Thoracic aorta (tissue), 2 donors: Measurements from ENCODE around the gene PTGFRN. TPM values are rescaled to one million over a fixed set of nuclear protein-coding genes. Genes with fewer than 3 reads are reported as not detected.

Source experiments
- ATAC-seq: fragments of 150-250 bp; one replicate; pipeline ENCODE4 v1.8.0; 2017; ENCODE audit warnings: low read depth; ENCODE audit not compliant: insufficient number of reproducible peaks, low FRiP score
- DNase-seq: peaks from one replicate; pipeline ENCODE4 v3.0.0-alpha.2; 2020; ENCODE audit warnings: low spot score
- H3K27ac ChIP-seq, 2 donors: fragments of 200-600 bp; sonication (generic); 1 replicate in 1 of 2; 2 replicates in 1 of 2; pipeline ENCODE4 v1.5.1; 2016; ENCODE audit warnings: mild to moderate bottlenecking in 2 of 2, moderate library complexity in 2 of 2
- H3K27me3 ChIP-seq: fragments of 200-600 bp; sonication (generic); replicated peaks from 2 replicates; pipeline ENCODE4 v1.6.0; 2016; ENCODE audit warnings: mild to moderate bottlenecking; ENCODE audit not compliant: insufficient read depth
- H3K36me3 ChIP-seq: fragments of 200-600 bp; sonication (generic); one replicate; pipeline ENCODE4 v1.5.1; 2016
- H3K4me1 ChIP-seq, 2 donors: fragments of 200-600 bp; sonication (generic); 1 replicate in 1 of 2; 2 replicates in 1 of 2; pipeline versions ENCODE4 v1.5.1 to v1.6.0; 2016; ENCODE audit warnings: low read depth in 2 of 2, mild to moderate bottlenecking in 1 of 2; ENCODE audit not compliant: control insufficient read depth in 1 of 2
- H3K4me3 ChIP-seq: fragments of 200-600 bp; sonication (generic); 2 replicates; pipeline ENCODE4 v1.5.1; 2016; ENCODE audit warnings: mild to moderate bottlenecking
- H3K9me3 ChIP-seq: fragments of 200-600 bp; sonication (generic); 2 replicates; pipeline ENCODE4 v1.5.1; 2016
- CTCF ChIP-seq: fragments of 200-600 bp; sonication (generic); IDR thresholded peaks from one replicate; pipeline ENCODE4 v1.5.1; 2019; ENCODE audit warnings: antibody characterized with exemption
- total RNA-seq, 2 donors: library from RNA; depleted of rRNA; stranded (reverse); fragments of >200 nt; gene quantifications; one replicate each; pipeline versions ENCODE4 v1.1.0 to v1.2.3, GENCODE V29; 2016

PTGFRN gene
- total RNA-seq, 2 donors from 2014 or later: 24.5 to 32.7 TPM

GRCh38 chr1:116949213-116949985 lies 39.7 kb downstream of the PTGFRN start:
- DNase-seq (no peak), ATAC-seq (no peak)
- no peak overlapping the region for H3K27ac ChIP-seq
- no peak for TF ChIP-seq CTCF
- no peaks in the 10 kb centered on the region for H3K9me3 ChIP-seq
- no peak overlapping the region for H3K4me3 ChIP-seq
- peaks cover 3% of the 10 kb centered on the region for H3K36me3 ChIP-seq
- no peaks in the 10 kb centered on the region for H3K27me3 ChIP-seq
- peaks cover 4 to 36% of the 10 kb centered on the region in 2 donors for H3K4me1 ChIP-seq

DNA sequence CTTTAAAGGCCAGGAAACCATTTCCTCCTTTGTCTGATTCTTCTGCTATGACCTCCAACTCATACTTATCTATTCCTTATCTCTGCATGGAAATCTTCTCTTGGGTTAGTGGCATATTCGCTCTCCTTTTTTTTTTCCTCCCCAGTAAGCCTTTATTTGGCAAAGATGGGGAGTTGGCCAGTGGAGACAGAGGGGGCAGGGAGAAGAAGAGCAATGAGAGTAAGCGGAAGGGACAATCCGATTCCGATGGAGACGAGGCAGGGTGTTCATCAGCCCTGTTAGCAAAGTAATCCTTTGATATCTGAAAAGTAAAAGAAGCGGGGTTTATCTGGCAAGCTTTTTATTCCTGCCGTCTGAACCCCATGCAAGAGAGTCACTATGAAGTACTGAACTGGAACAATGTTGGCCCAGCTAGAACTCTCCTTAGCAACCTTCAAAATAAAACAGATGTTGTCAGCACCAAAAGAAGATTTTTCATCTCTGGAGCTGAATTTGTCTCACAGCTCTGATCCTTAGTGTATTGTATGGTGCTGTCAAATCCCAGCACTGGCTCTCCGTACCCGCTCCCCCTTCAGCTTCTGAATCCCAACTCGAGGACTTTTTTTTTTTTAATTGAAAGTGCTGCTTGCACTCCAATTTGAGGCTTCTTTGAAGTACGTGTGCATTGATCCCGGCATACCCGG lies 40.9 kb downstream of the PTGFRN start:
- Histone ChIP-seq H3K4me1 (peaks cover 4 to 36% of the 10 kb centered on the region in 2 donors), H3K27ac (peak overlapping the region; percentile 3 to 47), H3K36me3 (peaks cover 3% of the 10 kb centered on the region), H3K9me3 (no peaks in the 10 kb centered on the region), H3K4me3 (peak overlapping the region; percentile 48), H3K27me3 (no peaks in the 10 kb centered on the region)
- ATAC-seq (peak; percentile 32), DNase-seq (no peak)
- TF ChIP-seq CTCF: no peak

DNA sequence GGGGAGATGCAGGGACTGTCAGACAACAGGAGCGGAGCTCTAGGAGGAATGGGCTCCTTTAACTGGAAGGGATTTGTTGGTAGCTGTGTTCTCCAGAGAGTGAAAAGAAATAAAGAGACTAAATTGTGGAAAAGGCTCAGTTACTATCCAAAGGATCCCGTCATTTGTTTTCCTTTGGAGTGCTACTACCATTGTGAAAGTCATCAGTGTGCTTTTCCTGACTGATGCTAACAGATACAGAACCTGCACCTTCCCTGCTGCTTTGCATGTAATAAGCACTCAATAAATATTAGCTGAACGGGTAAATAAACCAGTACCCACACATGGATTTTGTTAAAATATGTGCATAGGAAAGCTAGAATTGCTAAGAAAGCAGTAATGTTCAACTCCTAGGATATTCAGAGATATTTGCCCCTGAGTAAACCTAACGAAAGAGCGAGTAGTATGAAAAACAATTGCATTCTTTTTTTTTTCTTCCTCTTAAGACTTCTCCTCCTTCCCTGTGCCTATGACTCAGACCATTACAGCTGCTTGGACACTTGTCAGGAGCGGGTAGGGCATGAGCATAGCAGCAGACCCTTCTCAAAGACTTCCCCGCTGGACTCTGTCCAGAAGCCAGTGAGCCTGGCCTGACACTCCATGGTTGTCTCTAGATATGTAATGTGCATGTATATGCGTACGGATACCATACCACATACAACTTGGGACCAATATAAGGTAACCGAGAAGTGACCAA lies 41.7 kb downstream of the PTGFRN start:
- peak; percentile 58 for ATAC-seq
- TF ChIP-seq CTCF: no peak
- H3K27ac ChIP-seq: peak overlapping the region; percentile 3 to 47
- H3K36me3 ChIP-seq: peaks cover 3% of the 10 kb centered on the region
- no peaks in the 10 kb centered on the region for H3K9me3 ChIP-seq
- H3K4me1 ChIP-seq: peaks cover 4 to 36% of the 10 kb centered on the region in 2 donors
- H3K27me3 ChIP-seq: no peaks in the 10 kb centered on the region
- peak overlapping the region; percentile 48 for H3K4me3 ChIP-seq
- DNase-seq: peak; percentile 17

- Histone ChIP-seq H3K4me3 (no peak overlapping the region), H3K27me3 (no peaks in the 10 kb centered on the region), H3K36me3 (peaks cover 3% of the 10 kb centered on the region), H3K4me1 (peaks cover 4 to 28% of the 10 kb centered on the region in 2 donors), H3K27ac (no peak overlapping the region), H3K9me3 (no peaks in the 10 kb centered on the region)
- TF ChIP-seq CTCF: no peak
- ATAC-seq: no peak
- no peak for DNase-seq
Measured at GRCh38 chr1:116952738-116953275, 43.1 kb downstream of the PTGFRN start.

- DNase-seq: no peak
- ATAC-seq: no peak
- H3K27me3 ChIP-seq: no peaks in the 10 kb centered on the region
- H3K4me1 ChIP-seq: peaks cover 4 to 23% of the 10 kb centered on the region in 2 donors
- no peaks in the 10 kb centered on the region for H3K36me3 ChIP-seq
- no peak overlapping the region for H3K27ac ChIP-seq
- no peak for TF ChIP-seq CTCF
- H3K4me3 ChIP-seq: no peak overlapping the region
- H3K9me3 ChIP-seq: no peaks in the 10 kb centered on the region
Measured at GRCh38 chr1:116954440-116954839, 44.7 kb downstream of the PTGFRN start.
